Lower leg skin (tissue), 3 donors: ENCODE measurements around the gene YAP1.

Experiments used
- CTCF ChIP-seq, 3 donors: fragments of 450-650 bp; IDR thresholded peaks; one replicate each; pipeline ENCODE4 v1.5.1; 2016; ENCODE audit warnings: antibody characterized with exemption in 3 of 3, mild to moderate bottlenecking in 3 of 3, moderate library complexity in 2 of 3
- POLR2A ChIP-seq, 2 donors: fragments of 450-650 bp; IDR thresholded peaks; one replicate each; pipeline ENCODE4 v1.6.1; 2016 to 2017; ENCODE audit warnings: antibody characterized with exemption in 2 of 2, mild to moderate bottlenecking in 1 of 2, moderate library complexity in 1 of 2

DNA sequence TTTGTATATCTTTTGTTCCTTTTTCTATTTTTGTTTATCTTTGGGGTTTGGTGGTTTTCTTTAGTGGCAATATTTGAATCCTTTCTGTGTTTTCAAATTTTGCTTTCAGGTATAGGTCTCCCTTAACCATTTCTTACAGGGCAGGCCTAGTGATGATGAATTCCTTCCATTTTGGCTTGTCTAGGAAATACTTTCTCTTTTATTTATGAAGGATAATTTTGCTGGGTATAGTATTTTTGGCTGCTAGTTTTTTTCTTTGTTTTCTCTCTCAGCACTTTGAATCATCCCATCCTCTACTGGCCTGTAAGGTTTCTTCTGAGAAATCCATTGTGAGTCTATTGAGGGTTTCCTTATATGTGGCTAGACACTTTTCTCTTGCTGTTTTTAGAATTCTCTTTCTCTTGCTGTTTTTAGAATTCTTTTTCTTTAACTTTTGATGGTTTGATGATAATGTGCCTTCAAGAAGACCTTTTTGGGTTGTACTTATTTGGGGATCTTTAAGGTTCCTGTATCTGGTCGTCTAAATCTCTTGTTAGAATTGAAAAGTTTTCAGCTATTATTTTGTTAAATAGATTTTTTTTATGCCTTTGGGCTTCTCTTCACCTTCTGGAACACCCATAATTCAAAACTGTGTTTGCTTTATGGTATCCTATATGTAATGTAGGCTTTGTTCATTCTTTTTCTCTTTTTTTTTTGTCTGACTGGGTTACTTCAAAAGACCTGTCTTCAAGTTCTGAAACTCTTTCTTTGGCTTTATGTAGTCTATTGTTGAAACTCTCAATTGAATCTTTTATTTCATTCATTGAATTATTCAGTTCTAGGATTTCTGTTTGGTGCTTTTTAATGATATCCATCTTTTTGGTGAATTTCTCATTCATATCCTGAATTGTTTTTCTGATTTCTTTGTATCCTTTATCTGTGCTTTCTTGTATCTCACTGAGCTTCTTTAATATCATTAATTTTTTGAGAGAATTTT, 38.5 kb upstream of the YAP1 start:
- TF ChIP-seq CTCF (IDR thresholded peaks at IDR 0.05) (no peak), POLR2A (IDR thresholded peaks at IDR 0.05) (no peak)
